Myocyte (in vitro differentiated cells): Measurements from ENCODE around the gene DLG2. TPM values are rescaled to one million over a fixed set of nuclear protein-coding genes. Genes with fewer than 3 reads are reported as not detected.
A peak's percentile ranks its signal among the peaks of the same experiment; 100 is the strongest.

Experiments
- DNase-seq: peaks from one replicate; pipeline ENCODE4 v3.0.0-alpha.2; 2012; ENCODE audit warnings: low read depth
- total RNA-seq: library from RNA; depleted of rRNA; stranded (reverse); fragments of >200 nt; gene quantifications from 2 replicates; pipeline ENCODE4 v1.2.3, GENCODE V29; 2014

The DLG2 gene
- total RNA-seq, 1 donor from 2014 or later, result 9.5 TPM

GRCh38 chr11:84590106-84590505, 1037.0 kb downstream of the DLG2 start:
- no peak for DNase-seq

GRCh38 chr11:84588131-84588829, 1038.9 kb downstream of the DLG2 start:
- no peak for DNase-seq

GRCh38 chr11:84583106-84583505, 1044.0 kb downstream of the DLG2 start:
- DNase-seq, result no peak

- DNase-seq, result no peak
Measured at GRCh38 chr11:84581083-84581482, 1046.1 kb downstream of the DLG2 start.

GRCh38 chr11:84580428-84580827, 1046.7 kb downstream of the DLG2 start:
- no peak for DNase-seq

- DNase-seq, result no peak
Measured at GRCh38 chr11:84573868-84574267, 1053.3 kb downstream of the DLG2 start.

- DNase-seq, result no peak
Measured at GRCh38 chr11:84566671-84567070, 1060.5 kb downstream of the DLG2 start.

- DNase-seq, result no peak
Measured at GRCh38 chr11:84564867-84565184, 1062.3 kb downstream of the DLG2 start.

- DNase-seq, result peak; percentile 31
Measured at GRCh38 chr11:84564180-84564866, 1062.8 kb downstream of the DLG2 start.

GRCh38 chr11:84563356-84563755, 1063.8 kb downstream of the DLG2 start:
- DNase-seq, result no peak

GRCh38 chr11:84560206-84560605, 1066.9 kb downstream of the DLG2 start:
- DNase-seq, result no peak

- peak; percentile 44 for DNase-seq
Measured at GRCh38 chr11:84558085-84558905, 1068.8 kb downstream of the DLG2 start.

- DNase-seq, result no peak
Measured at GRCh38 chr11:84552791-84553190, 1074.4 kb downstream of the DLG2 start.

GRCh38 chr11:84549217-84549616, 1077.9 kb downstream of the DLG2 start:
- peak; percentile 11 for DNase-seq

- no peak for DNase-seq
Measured at GRCh38 chr11:84544566-84544965, 1082.6 kb downstream of the DLG2 start.

- no peak for DNase-seq
Measured at GRCh38 chr11:84543367-84544159, 1083.6 kb downstream of the DLG2 start.

- DNase-seq, result no peak
Measured at GRCh38 chr11:84541731-84542340, 1085.3 kb downstream of the DLG2 start.

GRCh38 chr11:84536456-84536855, 1090.7 kb downstream of the DLG2 start:
- DNase-seq, result no peak

GRCh38 chr11:84532364-84532763, 1094.8 kb downstream of the DLG2 start:
- no peak for DNase-seq

- no peak for DNase-seq
Measured at GRCh38 chr11:84526250-84526649, 1100.9 kb downstream of the DLG2 start.
